ENCODE data around the gene AMBP.

AMBP gene

DNA sequence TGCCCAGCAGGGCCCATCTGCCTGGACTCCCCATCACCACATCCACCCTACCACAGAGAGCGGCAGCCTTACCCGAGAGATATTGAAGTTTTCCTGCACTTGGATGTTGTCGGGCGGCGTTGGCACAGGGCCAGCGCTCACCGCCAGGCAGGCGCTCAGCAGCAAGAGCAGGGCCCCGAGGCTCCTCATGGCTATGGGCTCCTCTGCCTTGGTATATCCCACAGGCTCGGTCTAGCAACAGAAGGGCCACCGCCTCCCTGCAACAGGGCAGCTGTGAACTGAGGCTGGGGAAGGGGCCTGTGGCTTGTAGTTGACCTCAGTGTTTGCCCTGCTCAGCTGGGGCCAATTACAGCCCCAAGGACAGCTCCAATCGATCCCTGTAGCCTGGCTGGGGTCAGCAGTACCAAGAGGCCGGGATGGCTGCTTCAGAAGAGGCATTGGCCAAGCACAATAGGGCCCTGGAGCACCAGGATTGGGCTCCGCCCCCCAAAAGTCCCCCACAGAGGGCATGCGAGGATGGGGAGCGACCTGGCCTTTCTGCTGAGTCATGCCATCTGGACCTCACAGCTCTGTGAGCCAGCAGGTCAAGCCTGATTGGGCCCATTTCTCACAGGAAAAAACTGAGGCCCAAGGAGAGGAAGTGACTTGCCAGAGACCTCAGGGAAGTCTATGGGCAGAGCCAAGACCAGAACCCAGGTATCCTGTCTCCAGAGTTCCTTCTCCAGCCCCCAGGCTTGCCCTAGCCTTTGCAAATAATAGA lies at the start of gene AMBP:
Gene AMBP (minus strand): TSS at position 280 of the 760 bp plus-strand sequence. CDS start 91 bp downstream, at position 189.
- no peak for DNase-seq

DNA sequence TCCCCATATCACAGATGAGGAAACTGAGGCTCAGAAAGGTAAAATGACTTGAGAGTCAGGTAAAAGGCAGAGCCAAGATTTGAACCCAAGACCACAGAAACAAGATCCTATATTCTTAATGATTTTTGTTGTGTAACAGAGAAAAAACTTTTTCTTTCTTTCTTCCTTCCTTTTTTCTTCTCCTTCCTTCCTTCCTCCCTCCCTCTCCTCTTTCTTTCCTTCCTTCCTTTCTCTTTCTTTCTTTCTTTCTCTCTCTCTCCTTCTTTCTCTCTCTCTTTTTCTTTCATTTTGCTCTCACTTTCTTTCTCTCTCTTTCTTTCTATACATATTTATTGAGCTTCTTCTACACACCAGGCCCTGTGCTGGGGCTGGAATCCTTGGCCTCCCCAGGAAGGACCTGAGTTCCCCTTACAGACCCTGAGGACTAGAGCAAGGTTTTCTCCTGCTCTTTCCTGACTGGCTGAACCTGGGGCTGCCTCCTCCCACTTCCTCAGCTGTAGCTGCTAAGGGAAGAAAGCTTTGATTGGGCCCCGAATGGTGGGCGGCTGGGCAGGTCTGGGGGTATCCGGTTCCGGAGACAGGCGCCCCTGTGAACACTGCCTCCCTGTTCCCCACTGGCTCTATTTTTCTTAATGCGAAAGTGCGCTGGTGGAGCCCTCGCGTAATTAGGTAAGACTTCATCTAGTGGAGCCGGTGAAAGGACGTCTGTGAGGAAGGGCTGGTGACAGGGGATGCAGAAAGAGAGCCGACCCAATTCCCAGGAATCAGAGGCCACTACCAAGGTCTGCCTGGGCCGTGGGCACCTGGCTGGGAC lies 48.4 kb upstream of the AMBP start:
- DNase-seq = no peak

DNA sequence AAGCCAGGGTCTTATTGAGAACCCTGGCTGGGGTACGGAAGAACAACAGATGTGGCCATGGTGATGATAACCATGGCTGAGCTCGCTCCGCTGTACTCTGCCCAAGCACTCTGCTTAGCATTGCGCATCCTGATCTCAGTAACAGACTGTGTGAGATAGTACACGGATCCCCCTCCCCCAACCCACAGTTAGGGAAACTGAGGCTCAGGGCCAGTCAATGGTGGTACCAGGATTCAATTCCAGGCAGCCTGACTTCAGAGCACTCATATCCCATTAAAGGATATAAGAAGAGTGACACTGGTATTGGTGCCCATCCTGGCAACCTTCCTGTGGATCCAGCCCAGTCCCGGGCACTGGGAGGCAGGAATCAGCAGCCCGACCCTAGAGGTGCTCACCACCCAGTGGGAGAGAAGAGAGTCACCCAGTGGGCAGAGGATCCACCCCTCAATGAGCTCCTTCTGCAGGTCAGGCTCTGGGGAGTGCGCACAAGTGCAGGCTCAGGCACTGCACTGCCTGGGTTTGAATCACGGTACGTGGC lies 47.4 kb upstream of the AMBP start:
- DNase-seq = no peak

DNA sequence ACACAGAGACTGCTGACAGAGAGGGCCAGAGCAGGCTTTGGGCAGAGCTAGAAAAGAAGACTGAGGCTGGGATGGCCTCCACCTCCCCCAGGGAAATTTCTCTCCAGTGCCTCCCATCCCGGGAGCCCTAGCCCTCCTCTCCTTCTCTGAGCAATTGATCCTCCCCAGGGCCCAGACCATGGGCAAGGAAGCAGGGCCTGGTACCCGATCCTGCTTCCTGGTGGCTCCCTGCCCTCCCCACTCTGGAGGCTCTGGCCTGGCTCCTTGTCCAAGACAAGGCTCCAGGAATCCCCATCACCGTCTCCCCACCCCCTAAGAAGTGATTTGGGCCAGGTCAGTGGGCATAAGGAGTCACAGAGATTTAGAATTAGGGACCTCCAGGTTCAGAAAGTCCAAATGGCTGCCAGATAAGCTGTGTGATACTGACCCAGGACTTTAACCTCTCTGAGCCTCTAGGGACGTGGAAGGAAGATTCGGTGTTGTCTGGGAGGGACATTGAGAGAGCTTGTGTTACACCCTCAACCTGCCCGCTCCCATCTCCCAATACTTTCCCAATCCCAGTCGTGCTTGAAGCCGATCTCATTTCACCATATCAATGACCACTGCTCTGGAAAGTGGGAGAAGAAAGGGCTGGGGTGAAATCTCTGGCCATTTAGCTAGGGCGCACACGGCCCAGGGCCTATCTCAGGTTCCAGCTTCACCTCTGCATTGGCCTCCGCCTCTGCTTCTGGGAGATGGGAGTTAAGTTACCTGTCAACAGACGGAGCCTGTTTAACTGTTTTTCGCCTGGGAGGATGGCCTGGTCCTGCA lies 46.8 kb upstream of the AMBP start:
- DNase-seq = no peak

DNA sequence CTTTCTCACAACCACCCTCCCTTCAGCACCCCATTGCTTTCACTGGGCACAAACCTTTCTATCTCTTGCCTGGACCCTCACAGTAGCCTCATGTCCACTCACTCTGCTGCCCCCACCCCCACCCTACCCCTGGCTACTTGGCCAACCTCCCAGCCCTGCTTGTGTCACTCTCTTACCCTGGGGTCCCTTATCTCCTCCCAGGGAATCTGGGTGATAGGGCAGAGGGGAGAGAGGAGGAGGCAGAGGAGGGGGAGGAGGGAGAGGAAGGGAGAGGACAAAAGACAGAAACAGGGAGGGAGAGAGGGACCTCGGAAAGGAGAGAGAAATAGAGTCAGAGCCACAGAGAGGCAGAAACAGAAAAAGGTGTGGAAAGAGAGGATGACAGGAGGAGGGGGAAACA lies 46.0 kb upstream of the AMBP start:
- no peak for DNase-seq

DNA sequence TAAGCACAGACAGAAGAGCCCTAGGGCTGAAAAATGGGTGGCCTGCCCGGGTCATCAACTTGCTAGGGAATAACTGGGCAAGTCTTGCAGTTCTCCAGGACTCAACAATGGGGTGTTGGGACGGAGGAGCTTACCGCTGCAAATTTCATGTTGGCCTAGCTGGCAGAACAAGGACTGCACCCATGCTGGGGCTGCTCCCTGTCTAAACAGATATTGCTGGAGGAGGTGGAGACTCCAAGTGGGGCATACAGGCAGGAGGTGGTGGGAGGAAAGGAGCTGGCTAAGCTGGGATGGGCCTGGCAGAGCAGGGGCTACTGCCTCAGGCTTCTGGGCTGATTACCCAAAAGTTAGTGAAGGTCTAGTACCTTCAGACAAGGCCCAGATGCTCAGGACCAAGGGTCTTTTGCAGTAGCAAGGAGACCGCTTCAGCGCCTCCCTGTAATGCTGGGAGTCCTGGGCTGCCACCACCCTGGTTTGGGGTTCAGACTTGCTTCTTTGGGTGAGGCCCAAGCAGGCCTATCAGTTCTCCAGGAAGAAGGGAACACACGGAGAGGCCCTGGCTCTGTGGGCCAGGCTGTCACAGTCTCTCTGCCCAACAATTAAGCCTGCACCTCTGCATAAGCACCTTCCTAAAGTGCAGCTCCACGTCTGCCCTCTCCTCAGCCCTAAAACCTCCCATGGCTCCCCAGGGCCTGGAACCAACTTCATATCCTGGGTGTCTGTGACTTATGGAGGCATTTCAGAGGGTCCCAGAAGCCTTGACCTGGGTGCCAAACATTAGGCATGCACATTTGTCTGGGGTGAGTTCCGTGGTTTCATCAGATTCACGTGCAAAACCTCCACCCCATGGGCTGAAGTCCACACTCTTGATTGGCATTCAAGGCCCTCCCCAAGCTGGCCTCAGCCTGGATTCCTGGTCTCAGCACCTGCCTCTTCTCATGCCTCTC lies 45.2 kb upstream of the AMBP start:
- no peak for DNase-seq

DNA sequence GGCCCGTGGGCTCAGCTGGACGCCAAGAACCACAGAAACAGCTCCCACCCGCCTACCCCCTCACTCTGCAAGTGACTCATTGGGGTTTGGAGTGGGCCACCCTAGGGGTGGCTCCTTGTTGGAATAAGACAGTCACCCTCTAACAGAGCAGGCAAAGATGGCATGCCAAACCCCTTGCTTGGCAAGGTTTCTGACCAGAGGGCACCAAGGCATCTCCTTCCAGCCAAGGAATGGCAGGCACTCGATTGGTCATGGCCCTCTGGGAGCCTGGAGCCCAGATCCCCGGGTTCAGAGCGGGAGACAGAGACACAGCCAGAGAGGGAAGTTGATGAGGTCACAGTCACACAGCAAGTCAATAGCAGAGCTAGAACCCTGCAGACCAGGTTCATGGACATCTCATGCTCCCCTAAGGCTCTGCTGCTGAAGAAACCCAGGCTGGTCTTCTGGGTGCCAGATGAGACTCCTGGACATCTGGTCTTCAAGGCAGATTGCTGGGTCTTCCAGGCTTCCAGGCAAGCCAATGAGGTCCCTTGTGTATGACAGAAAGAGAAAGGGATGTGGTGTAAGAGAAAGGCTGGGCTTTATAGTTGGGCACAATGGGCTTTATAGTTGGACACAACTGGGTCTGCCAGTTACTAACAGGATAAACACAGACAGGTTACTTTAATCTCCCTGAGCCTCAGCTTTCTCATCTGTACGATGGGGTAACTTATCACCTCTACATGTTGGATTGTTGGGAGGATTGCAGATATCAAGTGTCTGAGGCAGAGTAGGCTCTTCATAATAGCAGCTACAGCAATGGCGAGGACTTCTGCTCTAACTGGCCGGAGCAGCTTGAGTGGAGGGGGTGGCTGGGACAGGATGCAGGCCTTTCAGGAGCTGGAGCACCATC lies 44.3 kb upstream of the AMBP start:
- no peak for DNase-seq

DNA sequence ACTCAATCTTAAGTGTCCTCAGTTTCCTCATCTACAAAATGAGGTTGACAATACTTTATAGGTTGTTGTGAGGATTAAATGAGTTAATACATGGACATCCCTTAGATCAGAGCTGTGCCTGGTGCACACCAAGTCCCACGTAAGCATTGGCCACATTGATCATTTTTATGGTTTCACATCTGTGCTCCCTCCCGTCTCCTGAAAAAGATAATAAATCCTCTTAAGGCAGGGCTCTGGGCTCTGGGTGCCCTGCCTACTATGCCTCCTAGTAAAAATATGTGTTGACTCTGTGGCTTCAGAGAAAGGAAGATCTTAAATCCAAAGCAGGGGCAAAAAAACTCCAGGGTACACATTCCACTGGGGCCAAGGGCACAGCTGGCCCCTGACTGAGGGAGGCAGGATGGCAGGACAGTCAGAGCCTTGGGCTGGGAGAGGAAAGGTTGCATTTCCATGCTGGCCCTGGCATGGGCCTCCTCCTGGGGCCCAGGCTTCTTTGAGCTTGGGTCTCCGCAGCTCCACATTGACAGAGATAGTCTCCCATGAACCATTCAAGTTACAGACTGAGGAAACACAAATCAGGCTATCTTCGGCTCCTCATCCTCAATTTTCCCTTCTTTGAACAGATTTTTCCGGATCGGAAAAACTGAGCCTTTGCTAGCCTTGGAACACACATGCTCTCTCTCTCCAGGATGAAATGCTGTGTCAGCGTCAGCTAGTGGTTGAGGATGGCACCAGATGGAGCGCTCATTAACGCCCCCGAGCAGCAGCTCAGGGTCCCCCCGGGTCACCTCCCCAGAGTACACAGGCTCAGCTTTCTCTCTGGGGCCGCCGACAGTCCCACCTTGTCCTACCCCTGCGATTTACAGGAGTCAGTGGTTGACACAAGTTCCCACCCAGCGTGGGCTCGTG lies 43.4 kb upstream of the AMBP start:
- DNase-seq = no peak

DNA sequence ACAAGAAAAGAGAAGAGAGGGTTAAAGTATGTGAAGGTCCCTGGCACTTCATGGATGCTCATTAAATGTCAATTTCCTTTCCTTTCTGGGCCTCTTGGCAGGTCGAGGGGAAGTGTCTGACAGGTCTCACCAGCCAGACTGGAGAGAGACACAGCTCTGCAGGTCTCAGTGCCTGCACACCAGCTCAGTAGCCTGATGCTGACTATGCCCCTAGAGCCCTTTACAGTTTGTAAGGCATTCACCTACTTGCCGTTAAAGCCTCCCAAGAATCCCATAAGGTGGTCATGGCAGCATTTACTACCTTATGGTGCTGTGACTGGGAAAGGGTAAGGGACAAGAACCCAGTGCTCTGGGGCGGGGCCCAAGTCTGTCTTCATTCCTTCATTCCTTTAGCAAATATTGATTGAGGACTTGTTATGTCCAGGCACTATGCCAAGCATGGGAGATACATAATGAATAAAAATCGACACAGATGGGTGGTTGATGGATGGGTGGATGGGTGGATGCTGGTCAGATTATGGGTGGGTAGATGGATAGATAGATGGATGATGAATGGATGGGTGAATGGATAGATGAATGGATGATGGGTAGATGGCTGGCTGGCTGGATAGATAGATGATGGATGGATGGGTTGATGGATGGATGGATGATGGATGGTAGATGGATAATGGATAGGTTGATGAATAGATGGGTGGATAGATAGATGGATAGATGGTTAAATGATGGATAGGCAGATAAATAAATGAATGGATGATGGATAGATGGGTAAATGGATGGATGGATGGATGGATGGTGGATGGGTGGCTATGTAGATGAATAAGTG lies 42.3 kb upstream of the AMBP start:
- no peak for DNase-seq

DNA sequence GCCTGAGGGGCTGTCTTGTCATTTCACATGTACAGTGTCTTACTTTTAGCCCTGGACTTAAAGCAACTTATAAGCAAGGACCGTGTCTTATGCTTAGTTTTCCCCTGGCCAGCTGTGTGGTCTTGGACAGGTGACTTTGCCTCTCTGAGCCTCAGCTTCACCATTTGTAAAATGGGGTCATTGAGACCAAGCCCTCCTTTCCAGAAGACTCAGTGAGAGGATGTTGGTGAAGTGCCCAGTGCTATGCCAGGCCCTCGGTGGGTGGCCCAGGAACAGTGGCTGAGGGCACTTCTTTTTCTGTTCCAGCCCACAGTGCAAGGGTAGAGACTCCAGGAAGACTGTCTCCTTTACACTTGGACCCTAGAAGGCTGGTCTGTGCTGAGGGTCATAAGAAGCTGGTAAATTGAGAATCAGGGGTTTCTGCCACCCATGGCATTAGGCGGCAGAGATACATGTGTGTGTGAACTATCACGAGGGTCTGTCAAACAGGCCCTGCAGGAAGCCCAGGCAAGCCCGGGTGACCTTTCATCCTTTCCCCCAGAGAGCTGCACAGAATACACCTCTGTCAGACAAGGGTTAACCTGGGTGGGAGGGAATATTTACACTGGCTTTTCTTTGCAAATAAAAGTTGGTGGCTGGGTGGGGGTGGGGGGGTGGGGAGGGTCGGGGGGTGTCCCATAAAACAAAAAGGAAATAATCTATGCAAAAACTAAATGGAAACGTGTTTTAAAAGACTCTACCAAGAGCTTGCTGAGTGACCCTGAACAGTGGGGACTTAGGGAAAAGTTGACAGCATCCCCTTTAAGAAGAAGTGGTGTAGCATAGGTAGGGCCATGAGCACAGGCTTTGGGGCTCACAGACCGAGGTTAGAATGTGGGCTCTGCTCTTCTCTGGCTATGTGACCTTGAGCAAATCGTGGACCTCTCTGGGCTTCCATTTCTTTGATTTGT lies 41.4 kb upstream of the AMBP start:
- no peak for DNase-seq

DNA sequence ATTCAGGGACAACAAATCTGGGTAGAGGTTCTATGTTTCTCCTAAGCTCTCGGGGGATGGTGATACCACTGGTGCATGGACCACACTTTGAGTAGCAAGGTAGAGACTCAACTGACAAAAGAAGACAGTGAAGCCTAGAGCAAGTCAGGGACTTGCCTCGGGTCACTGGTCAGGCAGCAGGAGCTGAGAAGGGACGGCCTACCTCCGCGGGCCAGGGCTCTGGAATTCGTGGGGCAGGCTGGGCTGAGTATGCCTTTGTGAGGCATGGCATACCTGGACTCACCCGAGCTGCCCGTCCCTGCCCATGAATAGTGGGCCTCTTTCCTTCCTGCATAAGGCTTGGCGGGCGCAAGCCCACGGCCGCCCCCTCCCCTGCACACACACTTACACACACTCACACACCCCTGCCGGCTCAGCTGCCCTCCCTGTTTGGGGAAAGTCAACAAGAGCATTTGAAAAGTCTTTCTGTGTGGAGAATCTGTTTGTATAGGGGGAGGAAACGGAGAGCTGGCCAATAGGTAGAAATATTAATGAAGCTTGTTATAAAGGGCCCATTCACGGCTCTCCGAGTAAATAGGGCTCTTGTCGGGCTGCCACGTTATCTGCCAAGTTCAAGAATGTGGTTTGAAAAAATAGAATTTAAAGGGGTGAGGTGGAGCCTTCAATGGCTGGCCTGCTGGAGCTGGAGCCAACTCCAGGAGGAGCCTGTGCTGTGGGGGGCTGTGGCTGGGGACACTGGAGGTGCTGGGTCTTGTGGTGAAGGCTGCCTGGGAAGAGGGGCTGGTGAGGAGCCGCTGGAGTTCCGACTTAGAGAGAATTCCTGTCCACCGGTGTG lies 40.1 kb upstream of the AMBP start:
- no peak for DNase-seq

DNA sequence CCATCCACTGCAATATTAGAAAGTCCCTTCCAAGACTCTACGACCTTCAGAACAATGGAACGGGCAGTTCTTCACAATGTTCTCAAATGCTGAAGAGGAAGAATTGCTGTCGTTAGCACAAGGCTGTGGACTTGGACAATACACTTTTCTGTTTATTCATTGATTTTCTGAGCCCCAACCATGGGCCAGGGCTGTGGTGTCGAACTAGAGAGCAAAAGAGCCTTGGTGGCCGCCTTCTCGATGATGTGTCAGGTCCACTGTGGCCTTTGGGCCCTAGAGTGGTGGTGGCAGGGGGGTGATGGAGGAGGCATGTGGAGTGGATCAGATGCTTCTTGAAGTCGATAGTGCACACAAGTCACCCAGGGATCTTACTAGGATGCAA lies 39.5 kb upstream of the AMBP start:
- no peak for DNase-seq

DNA sequence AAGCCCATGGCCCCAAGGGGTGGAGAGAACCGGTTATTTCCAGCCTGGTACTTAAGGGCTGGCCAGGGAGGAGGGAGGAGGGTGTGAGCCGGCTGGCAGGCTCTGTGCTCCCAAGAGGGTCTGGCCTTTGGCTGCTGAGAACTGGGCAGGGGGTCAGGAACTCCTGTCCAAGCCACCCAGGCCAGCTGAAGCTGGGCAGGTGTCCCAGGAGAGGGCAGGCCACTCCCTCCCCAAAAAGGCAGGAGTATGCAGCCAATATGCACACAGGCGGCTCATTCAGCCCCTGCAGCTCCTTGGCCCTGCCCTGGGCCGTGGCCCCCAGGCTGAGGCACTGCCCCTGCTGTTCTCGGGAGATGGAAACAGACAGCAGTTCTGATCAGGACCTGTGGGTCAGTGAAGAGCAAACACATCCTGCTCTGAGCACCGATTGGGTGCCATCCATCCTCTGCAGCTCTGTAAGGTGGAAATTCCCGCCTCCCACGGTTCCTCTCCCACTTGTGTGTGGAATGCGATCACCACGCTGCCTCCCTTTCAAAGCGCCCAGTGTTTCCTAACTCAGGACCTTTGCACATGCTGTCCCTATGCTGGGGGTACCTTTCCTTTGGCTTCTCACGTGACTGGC lies 38.1 kb upstream of the AMBP start:
- no peak for DNase-seq

DNA sequence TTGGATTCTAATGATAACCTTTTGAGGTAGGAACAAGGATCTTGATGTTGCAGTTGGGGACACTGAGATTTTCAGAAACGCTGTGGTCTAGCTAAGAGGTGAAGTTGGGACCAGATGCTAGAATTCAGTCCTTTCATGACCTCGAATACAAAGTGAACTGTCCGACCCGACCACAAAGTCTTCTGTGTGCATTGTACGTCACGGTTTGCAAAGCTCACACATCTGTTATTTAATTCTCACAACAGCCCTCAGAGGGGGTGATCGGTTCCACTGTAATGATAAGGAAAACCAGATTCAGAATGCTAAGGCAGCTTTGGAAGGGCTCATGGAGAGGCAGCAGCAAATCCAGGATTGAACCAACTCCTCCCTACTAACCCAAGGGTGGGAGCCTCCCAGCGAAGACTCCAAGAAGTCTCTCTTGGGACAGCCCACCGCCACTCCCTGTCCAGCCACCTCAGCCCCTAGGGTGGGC lies 37.6 kb upstream of the AMBP start:
- no peak for DNase-seq

DNA sequence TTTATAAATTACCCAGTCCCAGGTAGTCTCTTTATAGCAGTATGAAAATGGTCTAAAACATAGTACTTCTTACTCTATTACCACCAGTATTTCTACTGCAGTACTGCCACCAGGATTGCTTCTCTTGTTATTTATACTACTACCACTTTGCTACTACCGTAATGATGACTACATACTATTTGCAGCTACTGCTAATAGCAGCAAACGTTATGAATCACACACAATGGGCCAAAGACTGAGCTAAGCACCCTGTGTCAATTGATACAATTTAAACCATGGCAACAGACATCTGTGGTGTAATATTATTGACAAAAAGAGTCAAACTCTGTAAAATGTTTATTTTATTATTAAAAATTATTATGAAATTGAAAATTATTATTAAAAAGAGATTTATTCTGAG lies 36.3 kb upstream of the AMBP start:
- no peak for DNase-seq

All from activated naive CD4-positive, alpha-beta T cell (primary cell).